KBM-7 (cell line): ENCODE data around the gene HBQ1.
"Not testable (repeated sequence)": the region's sequence is repeated elsewhere in the genome, so short reads cannot be mapped to it uniquely, and the experiment has no call there.

ENCODE experiments used
- DNase-seq: peaks from one replicate; pipeline ENCODE4 v3.0.0-alpha.2; 2015
- in situ Hi-C: fragments of 300-500 bp; cut with MboI; formaldehyde crosslinking; loops from 2 replicates; pipeline ENCODE4 v1.14.3; 2020; ENCODE audit warnings: low sequenced_read_pairs, low pct_unique_long_range_greater_than_20kb, mixed read lengths

HBQ1 gene

DNA sequence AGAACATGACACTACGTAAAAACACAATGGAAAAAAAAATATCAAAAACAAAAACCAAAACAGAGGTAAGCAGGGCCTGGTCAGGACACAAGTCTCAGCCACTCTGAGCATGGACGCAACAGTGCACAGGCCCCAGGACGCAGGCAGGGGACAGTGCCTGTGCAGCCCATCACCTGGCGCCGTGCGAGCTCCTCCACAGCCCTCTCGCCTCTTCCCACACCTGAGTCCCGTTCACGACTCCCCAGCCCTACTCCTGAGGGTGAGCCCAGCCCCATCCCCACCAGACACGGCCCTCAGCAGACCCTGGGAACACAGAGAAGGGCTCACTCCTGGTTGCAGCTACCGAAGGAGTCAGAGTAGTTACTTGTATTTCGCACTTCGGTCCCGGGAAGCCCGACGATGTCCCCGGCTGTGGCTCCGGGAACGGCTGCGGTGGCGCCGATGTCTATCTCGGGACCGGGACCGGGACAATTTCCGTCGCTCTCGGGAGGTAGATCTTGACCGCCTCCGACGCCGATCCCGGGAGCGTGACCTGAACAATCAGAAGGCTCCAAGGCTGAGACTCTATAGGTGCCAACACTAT is 9.4 kb downstream of the HBQ1 start:
- in situ Hi-C loops = no loop called here
- DNase-seq = no peak

DNA sequence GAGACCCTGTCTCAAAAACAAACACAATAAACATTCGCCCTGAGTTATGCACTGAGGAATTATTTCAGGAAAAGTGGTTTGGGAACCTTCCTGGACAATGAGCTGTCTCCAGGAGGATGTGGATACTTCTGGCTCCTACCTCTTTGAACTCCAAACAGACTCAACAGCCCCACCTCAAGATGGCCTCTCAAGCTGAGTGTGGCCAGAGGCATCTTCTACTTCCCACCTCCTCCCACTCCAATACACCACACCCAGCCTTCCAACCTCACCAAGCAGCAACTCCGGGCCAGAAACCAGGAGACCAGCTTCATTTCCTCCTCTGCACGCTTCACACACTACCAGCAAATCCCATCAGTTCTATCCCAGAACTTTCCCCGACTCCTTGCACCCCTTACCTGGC is 11.6 kb downstream of the HBQ1 start:
- DNase-seq = no peak
- in situ Hi-C loops = no loop called here

DNA sequence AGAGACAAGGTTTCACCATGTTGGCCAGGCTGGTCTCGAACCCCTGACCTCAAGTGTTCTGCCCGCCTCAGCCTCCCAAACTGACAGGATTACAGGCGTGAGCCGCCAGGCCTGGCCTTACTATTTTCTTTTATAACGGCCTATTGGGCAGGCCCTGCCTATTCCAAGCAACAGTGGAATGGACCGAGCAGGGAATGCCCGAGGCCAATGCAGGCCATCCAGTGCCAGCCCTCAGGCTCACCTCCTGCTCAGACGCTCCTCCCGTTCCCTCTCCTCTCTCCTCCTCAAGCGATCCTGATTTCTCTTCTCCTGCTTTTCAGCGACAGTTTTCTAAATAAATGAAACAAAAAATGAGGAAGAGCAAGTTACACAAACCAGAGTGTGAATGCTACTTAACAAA is 12.4 kb downstream of the HBQ1 start:
- in situ Hi-C loops = no loop called here
- DNase-seq = no peak

DNA sequence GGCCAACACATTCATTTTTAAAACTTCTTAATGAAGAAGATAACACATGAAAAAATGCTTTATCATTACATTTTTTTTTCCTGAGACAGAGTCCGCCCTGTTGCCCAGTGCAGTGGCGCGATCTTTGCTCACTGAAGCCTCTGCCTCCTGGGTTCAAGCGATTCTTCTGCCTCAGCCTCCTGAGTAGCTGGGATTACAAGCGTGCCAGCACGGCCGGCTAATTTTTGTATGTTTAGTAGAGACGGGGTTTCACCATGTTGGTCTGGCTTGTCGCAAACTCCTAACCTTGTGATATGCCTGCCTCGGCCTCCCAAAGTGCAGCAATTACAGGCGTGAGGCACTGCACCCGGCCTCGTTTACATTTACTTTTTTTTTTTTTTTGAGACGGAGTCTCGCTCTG is 13.2 kb downstream of the HBQ1 start:
- in situ Hi-C loops = no loop called here
- no peak for DNase-seq

DNA sequence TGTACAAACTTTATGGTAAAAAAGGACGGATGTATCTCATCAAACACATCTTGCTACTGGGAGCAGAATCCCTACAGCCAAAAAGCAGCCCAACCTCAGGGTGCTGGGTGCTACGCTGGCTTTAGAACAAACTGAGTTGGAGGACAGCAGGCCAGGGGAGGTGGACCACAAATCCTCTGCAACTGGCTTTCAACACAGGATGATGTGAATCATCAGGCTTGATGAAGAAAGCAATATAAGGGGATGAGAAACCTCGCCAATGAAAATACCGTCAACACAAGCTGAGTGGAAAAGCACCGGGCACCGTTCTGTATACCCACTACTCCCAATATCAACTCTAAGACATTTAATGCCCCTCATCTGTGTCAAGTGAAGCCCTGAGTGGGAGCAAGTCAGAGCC is 14.3 kb downstream of the HBQ1 start:
- no peak for DNase-seq
- in situ Hi-C loops = no loop called here

DNA sequence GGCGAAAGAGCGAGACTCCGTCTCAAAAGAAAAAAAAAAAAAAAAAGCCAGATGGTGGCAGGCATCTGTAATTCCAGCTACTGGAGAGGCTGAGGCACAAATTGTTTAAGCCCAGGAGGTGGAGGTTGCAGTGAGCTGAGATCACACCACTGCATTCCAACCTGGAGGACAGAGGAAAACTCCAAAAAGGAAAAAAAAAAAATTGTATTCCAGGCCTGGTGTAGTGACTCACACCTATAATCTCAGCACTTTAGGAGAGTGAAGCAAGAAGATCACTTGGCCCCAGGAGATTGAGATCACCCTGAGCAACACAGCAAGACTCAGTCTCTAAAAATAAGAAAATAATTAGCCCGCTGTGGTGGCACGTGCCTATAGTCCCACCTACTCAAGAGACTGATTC is 20.1 kb downstream of the HBQ1 start:
- no peak for DNase-seq
- in situ Hi-C loops = no loop called here

DNA sequence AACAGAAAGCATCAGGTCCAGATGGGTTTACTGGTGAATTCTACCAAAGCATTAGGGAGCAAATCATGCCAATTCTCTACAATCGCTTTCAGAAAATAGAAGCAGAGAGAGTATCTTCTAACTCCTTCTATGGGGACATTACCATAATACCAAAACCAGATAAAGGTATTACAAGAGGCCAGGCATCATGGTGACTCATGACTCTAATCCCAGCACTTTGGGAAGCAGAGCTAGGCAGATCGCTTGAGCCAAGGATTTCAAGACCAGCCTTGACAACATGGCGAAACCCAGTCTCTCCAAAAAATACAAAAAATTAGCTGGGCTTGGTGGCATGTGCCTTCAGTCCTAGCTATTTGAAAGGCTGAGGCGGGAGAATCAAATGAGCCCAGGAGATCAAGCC is 23.0 kb downstream of the HBQ1 start:
- in situ Hi-C loops = no loop called here
- DNase-seq = no peak

DNA sequence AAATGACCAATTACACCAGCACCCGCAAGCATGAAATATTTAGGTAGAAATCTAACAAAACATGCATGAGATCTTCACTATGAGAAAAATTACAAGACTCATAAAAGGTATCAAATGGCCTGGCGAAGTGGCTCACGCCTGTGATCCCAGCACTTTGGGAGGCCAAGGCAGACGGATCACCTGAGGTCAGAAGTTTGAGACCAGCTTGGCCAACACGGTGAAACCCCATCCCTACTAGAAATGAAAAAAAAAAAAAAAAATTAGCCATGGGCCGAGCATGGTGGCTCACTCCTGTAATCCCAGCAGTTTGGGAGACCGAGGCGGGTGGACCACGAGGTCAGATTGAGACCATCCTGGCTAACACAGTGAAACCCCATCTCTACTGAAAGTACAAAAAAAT is 23.8 kb downstream of the HBQ1 start:
- in situ Hi-C loops, DNase-seq: not testable (repeated sequence)

DNA sequence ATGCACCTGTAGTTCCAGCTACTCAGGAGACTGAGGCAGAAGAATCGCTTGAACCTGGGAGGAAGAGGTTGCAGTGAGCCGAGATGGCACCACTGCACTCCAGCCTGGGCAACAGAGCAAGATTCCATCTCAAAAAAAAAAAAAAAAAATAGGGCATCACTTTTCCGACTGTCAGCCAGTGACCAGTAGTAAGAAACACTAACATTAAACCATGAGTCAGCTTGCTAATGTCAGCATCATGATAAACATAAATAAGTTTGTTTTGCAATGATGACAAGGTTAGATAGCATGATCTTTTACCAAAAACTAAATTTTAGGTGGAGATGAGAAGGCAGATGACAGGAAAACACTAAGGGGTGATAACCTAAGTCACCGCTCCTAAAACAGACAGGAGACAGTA is 29.1 kb downstream of the HBQ1 start:
- DNase-seq, in situ Hi-C loops: not testable (repeated sequence)

DNA sequence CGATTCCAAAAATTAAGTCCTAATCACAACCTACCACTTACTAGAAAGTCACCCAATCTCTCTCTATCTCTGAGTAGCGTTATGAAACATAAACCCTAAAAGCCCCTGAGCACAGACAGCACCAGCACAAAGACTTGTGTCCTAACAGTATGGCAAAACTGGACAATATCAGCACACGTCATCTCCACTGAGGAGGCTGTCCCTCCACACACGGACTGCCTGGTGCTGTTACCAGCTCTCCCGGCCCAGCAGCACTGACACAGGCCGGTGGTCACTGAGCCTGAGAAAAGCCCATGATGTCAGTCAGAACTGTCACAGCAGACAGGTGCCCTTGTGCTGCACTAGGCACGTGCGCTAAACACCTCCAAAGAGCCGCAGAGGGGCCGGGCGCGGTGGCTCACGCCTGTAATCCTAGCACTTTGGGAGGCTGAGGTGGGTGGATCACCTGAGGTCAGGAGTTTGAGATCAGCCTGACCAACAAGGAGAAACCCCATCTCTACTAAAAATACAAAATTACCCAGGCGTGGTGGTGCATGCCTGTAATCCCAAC is 31.4 kb downstream of the HBQ1 start:
- in situ Hi-C loops, DNase-seq: not testable (repeated sequence)

DNA sequence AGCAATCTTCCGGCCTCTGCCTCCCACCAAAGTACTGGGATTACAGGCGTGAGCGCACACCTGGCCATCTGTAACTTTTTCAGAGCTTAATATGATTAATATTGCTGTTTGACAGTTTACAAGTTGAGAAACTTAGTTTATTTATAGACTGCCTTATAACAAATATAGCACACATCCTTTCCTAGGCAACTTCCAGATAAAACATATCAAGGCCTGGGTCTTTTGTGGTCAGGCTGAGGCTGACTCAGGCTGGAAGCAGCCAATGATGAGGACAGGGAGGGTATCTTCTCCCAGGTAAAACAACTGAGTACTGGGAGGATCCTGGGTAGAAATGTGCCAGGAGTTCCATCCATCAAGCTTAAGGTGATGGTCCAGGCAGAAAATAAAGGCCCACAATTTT is 32.7 kb downstream of the HBQ1 start:
- in situ Hi-C loops = no loop called here
- DNase-seq = no peak

DNA sequence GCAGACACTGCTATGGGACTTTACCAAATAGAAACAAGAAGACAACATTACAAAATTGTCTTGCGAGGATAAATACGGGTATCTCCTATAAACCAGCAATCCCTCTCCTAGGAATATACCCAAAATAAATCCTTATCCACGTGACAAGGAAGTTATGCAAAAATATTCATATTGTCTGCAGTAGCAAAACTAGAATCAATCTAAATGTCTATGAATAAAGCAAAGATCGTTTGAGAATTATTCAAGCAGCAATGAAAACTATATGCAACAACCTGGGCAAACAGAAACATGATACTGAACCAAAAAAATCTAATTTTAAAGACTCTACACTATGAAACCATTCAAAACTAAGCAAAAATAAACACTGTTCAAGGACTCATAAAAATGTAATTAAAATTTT is 39.8 kb downstream of the HBQ1 start:
- in situ Hi-C loops = no loop called here
- DNase-seq = no peak

DNA sequence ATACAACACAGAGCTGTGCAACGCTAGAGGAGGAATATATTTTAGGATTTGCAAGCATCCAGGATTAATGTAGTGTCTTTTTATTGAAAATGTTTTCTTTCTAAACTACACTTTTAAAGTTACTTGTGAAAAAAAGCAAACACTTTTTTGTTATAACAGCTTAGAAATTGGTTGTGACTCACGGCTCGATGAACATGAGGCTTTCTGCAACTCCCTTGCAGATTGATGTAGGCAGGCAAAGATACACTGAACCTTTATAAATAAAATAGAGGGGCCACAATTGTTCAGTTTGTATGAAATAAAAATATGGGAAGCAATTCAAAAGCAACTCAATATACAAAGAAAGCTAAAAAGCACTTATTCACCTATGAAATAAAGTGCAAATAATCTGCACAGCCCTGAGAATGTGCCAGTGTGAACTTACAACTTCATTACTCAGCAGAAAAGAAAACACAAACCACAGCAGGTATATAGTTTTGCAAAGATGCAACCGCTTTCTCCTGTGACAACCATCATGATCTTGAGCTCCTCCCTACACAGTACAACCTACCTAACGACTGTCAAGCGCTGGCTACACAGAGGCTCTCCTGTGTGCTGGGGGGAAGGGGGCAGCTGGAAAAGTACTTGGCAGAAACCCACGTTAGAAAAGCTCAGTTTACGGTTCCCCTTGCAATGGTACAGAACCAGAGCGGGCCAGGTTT is 48.0 kb downstream of the HBQ1 start:
- in situ Hi-C loops = no loop called here
- no peak for DNase-seq

DNA sequence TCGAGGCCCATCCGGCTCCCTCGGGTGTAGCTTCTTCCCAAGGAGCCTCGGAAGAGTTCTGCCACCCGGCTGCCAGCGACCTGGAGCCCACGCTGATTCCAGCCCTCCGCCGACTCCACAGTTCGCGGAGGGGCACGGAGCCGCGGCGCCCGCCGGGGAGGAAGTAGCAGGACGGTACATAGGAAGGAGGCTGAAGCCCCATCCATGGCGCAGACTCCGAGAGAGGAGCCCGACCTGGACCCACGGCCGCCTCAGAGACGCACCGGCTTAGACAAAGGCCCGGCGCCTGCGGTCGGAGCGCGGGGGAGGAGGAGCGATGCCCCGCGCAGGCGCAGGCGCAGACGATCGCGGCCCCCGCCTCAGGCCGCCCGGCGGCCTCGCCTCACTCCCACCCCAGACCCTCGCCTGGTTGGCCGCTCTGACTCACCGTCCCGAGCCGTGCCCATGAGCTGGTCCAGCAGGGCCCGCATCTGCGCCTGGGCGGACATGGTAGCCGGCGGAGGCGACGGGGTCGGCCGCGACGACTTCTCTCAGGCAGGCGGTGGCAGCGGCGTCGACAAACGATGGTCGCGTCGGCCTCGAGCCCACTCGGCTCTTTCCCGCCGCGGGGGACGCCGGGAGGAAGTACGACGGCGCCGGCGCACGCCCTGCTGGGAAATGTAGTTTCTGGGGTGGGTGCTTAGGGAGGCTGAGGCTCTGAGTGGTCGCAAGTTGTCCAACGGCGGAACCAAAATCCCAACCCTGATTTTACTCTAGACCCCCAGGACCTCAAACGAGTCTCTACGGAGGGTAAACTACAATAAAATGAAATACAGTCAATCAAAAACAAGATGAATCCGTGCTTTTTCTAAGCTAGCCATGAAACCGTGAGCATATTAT is 48.8 kb downstream of the HBQ1 start, which contains the start of gene LUC7L:
Gene LUC7L (minus strand): TSS at position 598 of the 879 bp plus-strand sequence. CDS start 110 bp downstream, at position 488.
- in situ Hi-C loops = no loop called here
- peak; percentile 90 for DNase-seq

DNA sequence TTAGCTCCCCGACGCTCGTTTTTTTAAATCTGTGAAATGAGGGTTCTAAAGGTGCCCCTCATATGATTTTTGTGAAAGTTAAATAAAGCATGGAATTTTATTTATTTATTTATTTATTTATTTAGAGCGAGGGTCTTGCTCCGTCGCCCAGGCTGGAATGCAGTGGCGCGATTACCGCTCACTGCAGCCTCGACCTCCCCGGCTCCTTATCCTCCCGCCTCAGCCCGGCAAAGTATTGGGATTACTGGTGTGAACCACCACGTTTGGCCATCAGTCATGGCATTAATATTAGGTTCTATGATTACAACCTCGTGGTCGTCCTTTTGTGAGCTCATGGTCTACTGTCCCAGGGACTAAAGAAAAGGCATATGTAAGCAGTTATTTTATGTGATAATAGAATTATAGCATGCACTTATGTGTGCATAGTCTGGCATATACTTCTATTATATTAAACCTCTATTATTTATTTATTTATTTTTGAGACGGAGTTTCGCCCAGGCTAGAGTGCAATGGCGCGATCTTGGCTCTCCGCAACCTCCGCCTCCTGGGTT is 49.5 kb downstream of the HBQ1 start:
- in situ Hi-C loops = no loop called here
- no peak for DNase-seq

DNA sequence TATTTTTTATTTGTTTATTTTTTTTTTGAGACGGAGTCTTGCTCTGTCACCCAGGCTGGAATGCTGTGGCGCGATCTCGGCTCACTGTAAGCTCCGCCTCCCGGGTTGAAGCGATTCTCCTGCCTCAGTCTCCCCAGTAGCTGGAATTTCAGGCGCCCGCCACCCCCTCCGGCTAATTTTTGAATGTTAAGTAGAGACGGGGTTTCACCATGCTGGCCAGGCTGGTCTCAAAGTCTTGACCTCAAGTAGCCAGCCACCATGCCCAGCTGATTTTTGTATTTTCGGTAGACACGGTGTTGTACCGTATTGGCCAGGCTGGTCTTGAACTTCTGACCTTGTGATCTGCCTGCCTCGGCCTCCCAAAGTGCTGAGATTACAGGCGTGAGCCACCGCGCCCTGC is 50.1 kb downstream of the HBQ1 start:
- DNase-seq, in situ Hi-C loops: not testable (repeated sequence)
